Fibroblast of skin of left quadriceps (primary cell): ENCODE results near the gene BCL2L15.

Experiments
- DNase-seq, 2 experiments: peaks; one replicate each; pipeline ENCODE4 v3.0.0-alpha.2; 2013; ENCODE audit warnings: low read depth in 2 of 2

Gene BCL2L15

GRCh38 chr1:113887402-113888175 lies at the start of gene BCL2L15:
Gene BCL2L15 (minus strand): TSS chr1:113887581. CDS start chr1:113887375, 206 bp downstream.
- no peak for DNase-seq

GRCh38 chr1:113937146-113937545 lies 49.8 kb upstream of the BCL2L15 start:
- no peak for DNase-seq

- DNase-seq, result no peak
Measured at GRCh38 chr1:113935970-113936369, 48.6 kb upstream of the BCL2L15 start.

- DNase-seq, result no peak
Measured at GRCh38 chr1:113935176-113935575, 47.8 kb upstream of the BCL2L15 start.

- DNase-seq, result no peak
Measured at GRCh38 chr1:113934511-113935055, 47.2 kb upstream of the BCL2L15 start.

GRCh38 chr1:113934006-113934405 lies 46.6 kb upstream of the BCL2L15 start:
- DNase-seq, result no peak

GRCh38 chr1:113931451-113931851 lies 44.1 kb upstream of the BCL2L15 start:
- no peak for DNase-seq

- DNase-seq, result no peak
Measured at GRCh38 chr1:113930499-113931161, 43.2 kb upstream of the BCL2L15 start.

- no peak for DNase-seq
Measured at GRCh38 chr1:113929750-113930498, 42.5 kb upstream of the BCL2L15 start.

- peak; percentile 70 to 76 for DNase-seq
Measured at GRCh38 chr1:113928941-113929749, 41.8 kb upstream of the BCL2L15 start, which contains the start of gene HIPK1. Gene HIPK1 (plus strand): TSS chr1:113929324.

GRCh38 chr1:113928187-113928930 lies 41.0 kb upstream of the BCL2L15 start:
- DNase-seq, result no peak

- DNase-seq, result no peak
Measured at GRCh38 chr1:113924473-113924872, 37.1 kb upstream of the BCL2L15 start.

GRCh38 chr1:113922957-113923356 lies 35.6 kb upstream of the BCL2L15 start:
- no peak for DNase-seq

GRCh38 chr1:113918243-113918642 lies 30.9 kb upstream of the BCL2L15 start:
- DNase-seq, result no peak

GRCh38 chr1:113917400-113918082 lies 30.2 kb upstream of the BCL2L15 start:
- no peak for DNase-seq

GRCh38 chr1:113916974-113917373 lies 29.6 kb upstream of the BCL2L15 start:
- no peak for DNase-seq

GRCh38 chr1:113913887-113914664 lies 26.7 kb upstream of the BCL2L15 start:
- no peak for DNase-seq

GRCh38 chr1:113913312-113913668 lies 25.9 kb upstream of the BCL2L15 start:
- no peak for DNase-seq

GRCh38 chr1:113912594-113913311 lies 25.4 kb upstream of the BCL2L15 start:
- peak in 1 of 2 experiments; percentile 55 for DNase-seq
